ENCODE results near the gene GFPT2.
"Not testable (repeated sequence)": the region's sequence is repeated elsewhere in the genome, so short reads cannot be mapped to it uniquely, and the experiment has no call there.

Gene GFPT2

DNA sequence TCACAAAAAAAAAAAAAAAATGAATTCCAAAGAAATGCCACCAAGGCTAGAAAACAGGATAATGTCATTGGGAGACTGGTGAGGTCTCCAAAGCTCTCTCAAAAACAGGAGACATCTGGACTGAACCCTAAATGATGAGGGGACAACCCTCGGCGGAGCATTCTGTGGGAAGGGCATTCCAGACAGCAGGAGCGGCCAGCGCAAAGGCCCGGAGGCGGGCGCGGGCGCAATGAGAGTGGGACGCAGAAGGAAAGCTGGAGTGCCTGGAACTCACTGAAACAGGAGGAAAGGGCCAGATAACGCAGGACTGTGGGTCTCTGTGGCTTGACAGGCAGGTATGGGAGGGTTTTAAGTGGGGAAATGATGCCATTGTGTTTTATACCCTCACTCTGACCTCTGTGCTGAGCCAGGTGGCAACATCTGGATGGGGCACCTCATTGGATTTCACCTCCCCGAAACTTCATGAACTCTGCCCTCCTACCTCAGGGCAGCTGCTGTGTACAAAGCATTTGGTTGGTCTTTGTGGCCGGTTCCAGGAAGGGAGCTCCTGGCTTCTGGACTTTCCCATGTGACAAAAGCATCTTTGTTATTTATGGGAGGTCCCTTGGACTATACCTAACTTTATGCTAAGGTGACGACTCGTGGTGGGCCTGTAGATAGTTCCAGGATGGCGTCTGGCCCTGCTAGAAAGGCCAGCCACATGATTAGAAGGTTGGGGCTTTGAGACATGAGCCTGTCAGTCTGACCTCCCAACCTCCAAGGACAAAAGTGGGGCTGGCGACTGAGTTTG, 49.7 kb downstream of the GFPT2 start:
- DNase-seq, result no peak

GRCh38 chr5:180302256-180302655, 50.9 kb downstream of the GFPT2 start:
- DNase-seq, result no peak

DNA sequence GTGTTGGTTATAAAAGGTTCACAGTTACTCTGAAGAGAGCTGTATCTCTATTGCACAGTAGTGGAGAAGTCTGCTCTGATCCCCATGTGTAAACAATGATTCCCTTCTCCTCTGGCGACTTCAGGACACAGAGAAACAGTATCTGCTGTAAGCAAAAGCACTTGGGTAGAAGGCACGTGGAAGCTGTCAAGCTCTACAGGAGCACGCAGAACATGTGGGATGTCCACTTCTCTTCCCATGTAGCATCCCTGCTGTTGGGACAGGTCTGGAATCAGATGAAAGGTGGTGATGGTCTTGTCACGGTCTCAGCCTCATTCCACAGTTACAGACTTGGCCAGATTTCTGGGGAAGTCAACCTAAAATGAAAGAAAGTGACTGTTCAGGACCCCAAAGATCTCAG, 51.9 kb downstream of the GFPT2 start:
- no peak for DNase-seq

- DNase-seq, result no peak
Measured at GRCh38 chr5:180299526-180299925, 53.6 kb downstream of the GFPT2 start.

DNA sequence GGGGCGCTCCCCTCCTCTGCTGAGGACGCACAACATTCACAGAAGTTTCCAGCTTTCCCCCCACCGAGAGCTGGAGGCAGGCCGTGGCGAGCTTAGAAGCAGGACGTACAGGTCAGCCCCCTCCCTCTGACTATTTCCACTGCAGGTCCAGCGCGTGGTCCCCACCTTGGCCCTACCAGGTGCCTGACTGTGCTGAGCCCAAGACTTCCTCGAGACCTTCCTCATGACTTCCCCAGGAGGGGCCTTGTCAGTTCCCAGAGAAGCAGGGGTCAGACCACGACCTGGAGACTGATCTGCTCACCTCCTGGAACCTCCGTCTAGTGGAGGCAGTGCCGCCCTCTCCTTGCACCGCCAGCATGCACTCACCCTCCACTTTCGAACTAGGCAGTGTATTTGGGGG, 54.1 kb downstream of the GFPT2 start:
- DNase-seq, result not testable (repeated sequence)

DNA sequence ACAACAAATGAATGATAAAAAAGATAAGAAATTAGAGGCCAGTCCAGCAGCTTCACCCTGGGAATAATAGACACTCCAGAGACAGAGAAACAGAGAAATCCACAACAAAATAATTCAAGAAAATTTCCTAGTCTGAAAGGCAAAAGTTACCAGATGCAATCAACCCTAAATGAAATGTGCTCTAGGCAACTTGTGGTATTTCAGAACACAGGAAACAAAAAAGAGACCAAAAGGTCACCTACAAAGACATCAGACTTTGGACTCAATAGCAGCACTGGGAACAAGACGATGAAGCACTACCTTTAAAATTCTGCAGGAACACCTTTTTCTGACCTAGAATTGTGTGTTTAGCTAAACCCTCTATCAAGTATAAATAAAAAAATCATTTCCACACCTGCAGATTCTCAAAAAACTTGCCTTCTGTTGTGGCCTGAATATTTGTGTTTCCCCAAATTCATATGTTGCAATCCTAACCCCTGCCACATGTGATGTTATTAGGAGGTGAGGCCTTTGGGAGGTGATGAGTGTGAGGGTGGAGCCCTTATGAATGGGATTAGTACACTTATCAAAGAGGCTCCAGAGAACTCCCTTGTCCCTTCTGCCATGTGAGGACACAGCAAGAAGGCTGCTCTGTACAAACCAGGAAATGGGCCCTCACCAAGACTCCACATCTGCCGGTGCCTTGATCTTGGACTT, 55.4 kb downstream of the GFPT2 start:
- no peak for DNase-seq

GRCh38 chr5:180296771-180297170, 56.4 kb downstream of the GFPT2 start:
- no peak for DNase-seq

- DNase-seq, result no peak
Measured at GRCh38 chr5:180294913-180295555, 58.1 kb downstream of the GFPT2 start.

- DNase-seq, result no peak
Measured at GRCh38 chr5:180294411-180294810, 58.7 kb downstream of the GFPT2 start.

GRCh38 chr5:180291943-180292831, 60.9 kb downstream of the GFPT2 start, which contains the start of gene MAPK9:
Gene MAPK9, minus strand, starts transcription at chr5:180292083. Its CDS starts 11,522 bp downstream, at chr5:180280561.
- peak; percentile 39 for DNase-seq

- no peak for DNase-seq
Measured at GRCh38 chr5:180291234-180291940, 61.7 kb downstream of the GFPT2 start.

DNA sequence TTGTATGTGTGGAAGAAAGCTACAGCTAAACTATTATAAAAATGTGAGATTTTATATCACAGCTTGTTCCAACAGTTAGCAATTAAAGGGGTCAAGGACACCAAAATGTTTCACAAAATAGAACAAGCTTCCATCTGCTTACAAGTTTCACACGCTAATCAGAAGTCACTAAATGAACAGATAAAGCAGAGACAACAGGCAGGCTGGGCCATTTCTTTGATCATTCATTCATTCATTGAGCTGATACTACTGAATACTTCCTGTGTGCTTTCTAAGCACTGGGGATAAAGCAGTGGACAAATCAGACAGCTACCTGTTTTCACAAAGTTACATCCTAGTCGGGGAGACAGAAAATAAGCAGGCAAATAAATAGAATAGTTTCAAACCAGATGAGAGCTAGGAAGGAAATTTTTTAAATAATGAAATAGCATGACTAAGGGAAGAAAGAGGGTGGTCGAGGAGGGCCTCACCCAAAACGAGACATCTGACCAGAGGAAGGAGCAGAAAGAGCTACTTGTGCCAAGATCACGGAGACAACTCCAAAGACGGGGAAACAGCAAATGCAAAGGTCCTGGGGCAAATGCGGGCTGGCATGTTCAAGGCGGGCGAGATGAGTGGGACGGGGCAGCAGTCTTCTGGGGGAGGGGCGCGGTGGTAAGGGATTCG, 62.4 kb downstream of the GFPT2 start:
- DNase-seq, result no peak

GRCh38 chr5:180289966-180290365, 63.2 kb downstream of the GFPT2 start:
- DNase-seq, result no peak

DNA sequence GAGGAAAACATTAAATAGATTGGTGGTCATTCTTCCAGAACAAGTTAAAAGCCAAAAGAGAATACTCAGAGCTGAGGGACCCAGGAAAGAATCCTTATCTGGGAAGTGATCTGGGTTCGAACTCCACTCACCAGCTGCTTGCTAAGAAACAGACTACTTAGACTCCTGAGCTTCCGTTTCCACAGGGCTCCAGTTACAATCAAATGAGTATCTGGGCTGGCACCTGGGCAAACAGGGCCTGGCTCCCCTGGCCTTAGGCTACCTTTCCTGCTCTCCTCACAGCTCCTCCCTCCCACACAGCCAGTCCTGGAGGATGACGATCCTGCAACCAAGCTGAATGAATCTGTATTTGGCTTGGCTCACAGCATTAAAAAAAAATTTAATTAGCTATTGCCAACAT, 63.7 kb downstream of the GFPT2 start:
- DNase-seq, result no peak

- no peak for DNase-seq
Measured at GRCh38 chr5:180287868-180288267, 65.3 kb downstream of the GFPT2 start.

DNA sequence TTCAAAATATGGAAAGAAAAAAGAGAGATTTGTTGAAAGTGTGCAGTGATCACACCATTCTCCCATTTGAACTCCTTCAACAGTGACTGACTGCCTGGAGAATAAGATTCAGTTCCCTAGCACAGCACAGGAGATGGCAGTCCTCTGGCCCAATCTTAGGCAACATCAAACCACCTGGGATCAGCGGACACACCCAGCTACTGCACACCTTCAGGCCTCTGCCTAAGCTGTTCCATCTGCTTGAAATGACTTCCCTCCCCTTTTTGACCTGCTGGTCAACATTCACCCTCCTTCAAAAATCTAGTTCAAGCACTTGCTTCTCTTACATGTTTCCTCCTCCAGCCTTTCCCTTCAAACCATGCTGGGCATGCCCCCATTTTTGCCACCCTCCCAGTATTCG, 65.7 kb downstream of the GFPT2 start:
- no peak for DNase-seq

- no peak for DNase-seq
Measured at GRCh38 chr5:180284149-180284548, 69.0 kb downstream of the GFPT2 start.

DNA sequence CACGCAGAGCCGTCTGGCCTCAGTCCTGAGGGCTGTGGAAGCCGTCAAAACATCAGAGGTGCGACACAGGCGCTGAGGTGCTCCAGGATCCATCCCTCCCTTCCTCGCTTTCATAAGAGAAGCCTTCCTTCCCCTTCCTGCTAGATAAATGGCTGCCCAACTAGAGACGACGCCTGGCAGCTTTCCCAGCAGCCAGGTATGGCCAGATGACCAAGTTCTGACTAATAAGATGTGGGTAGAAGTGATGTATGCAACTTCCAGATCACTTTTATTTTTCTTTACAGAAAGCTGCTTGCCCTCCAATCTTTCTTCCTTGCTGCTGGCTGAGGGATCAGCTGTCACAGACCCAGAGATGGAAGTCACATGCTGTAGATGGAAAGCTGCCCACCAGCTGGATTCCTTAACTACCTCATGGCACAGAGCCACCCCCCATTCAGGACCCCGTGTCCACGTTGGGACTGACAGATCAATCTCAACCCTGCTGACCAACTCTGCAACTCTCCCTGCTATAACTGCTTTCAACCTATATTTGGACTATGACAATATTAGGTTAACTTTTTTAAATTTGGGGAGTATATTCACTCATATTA, 70.0 kb downstream of the GFPT2 start:
- DNase-seq, result no peak

DNA sequence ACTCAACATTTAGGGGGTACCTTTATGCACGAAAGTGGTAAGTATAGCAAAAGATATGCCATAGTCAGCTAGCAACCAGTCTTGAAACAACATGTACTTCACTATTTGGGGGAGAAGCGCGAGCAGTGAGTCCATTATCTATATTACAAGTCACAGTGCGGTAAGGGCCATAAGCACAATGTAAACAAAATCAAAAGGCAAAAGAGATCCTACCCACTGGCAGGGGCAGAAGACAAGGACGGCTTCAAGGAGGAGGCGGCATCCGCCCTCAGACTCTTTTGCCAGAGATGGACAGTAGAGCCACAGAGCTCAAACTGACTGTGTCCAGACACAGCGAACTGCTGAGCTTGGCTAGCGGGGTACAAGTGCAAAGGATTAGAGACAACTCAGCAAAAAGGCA, 70.9 kb downstream of the GFPT2 start:
- no peak for DNase-seq

- no peak for DNase-seq
Measured at GRCh38 chr5:180281706-180282105, 71.4 kb downstream of the GFPT2 start.

GRCh38 chr5:180274695-180275094, 78.4 kb downstream of the GFPT2 start:
- DNase-seq, result no peak
